ENCODE measurements around the gene NUP214. TPM values are rescaled to one million over a fixed set of nuclear protein-coding genes. Genes with fewer than 3 reads are reported as not detected.
"Not testable (repeated sequence)": the region's sequence is repeated elsewhere in the genome, so short reads cannot be mapped to it uniquely, and the experiment has no call there.

The NUP214 gene
- total RNA-seq, 3 donors from 2014 or later, result 56.1 to 57.9 (median 56.5) TPM

GRCh38 chr9:131204285-131204684 is 78.9 kb downstream of the NUP214 start:
- DNase-seq (no peak), ATAC-seq (no peak)
- Histone ChIP-seq H3K4me3 (no peak overlapping the region), H3K36me3 (ENCODE audit: low read depth) (peaks cover 2% of the 10 kb centered on the region), H3K4me1 (ENCODE audit: low read depth) (no peaks in the 10 kb centered on the region), H3K9me3 (no peaks in the 10 kb centered on the region)
- no peak for TF ChIP-seq CTCF (IDR thresholded peaks at IDR 0.05)
- intact Hi-C loops (cut with DNase I, micrococcal nuclease), result no loop called here

GRCh38 chr9:131206495-131206894 is 81.1 kb downstream of the NUP214 start:
- Histone ChIP-seq H3K9me3 (peaks cover 7% of the 10 kb centered on the region), H3K36me3 (ENCODE audit: low read depth) (no peaks in the 10 kb centered on the region), H3K4me3 (no peak overlapping the region), H3K4me1 (ENCODE audit: low read depth) (no peaks in the 10 kb centered on the region)
- DNase-seq, result no peak
- no peak for TF ChIP-seq CTCF (IDR thresholded peaks at IDR 0.05)
- no peak for ATAC-seq
- intact Hi-C loops (cut with DNase I, micrococcal nuclease), result no loop called here

GRCh38 chr9:131211920-131212319 is 86.5 kb downstream of the NUP214 start:
- ATAC-seq; H3K4me3 ChIP-seq; H3K36me3 ChIP-seq (ENCODE audit: low read depth); intact Hi-C loops (cut with DNase I, micrococcal nuclease); DNase-seq; H3K4me1 ChIP-seq (ENCODE audit: low read depth): not testable (repeated sequence)
- H3K9me3 ChIP-seq, result peaks cover 17% of the 10 kb centered on the region

- TF ChIP-seq CTCF (IDR thresholded peaks at IDR 0.05), result no peak
- peaks cover 17% of the 10 kb centered on the region for H3K9me3 ChIP-seq
- intact Hi-C loops (cut with DNase I, micrococcal nuclease), result no loop called here
- H3K4me3 ChIP-seq, result no peak overlapping the region
- H3K4me1 ChIP-seq (ENCODE audit: low read depth), result no peaks in the 10 kb centered on the region
- no peak for ATAC-seq
- no peak for DNase-seq
- H3K36me3 ChIP-seq (ENCODE audit: low read depth), result no peaks in the 10 kb centered on the region
Observed at GRCh38 chr9:131214286-131214856, 89.0 kb downstream of the NUP214 start.

- no peak for TF ChIP-seq CTCF (IDR thresholded peaks at IDR 0.05)
- DNase-seq, result no peak
- Histone ChIP-seq H3K9me3 (peaks cover 17% of the 10 kb centered on the region), H3K4me1 (ENCODE audit: low read depth) (no peaks in the 10 kb centered on the region), H3K36me3 (ENCODE audit: low read depth) (no peaks in the 10 kb centered on the region), H3K4me3 (no peak overlapping the region)
- intact Hi-C loops (cut with DNase I, micrococcal nuclease), result no loop called here
- no peak for ATAC-seq
Observed at GRCh38 chr9:131214876-131215275, 89.5 kb downstream of the NUP214 start.

- no peak for DNase-seq
- TF ChIP-seq CTCF (IDR thresholded peaks at IDR 0.05), result no peak
- H3K9me3 ChIP-seq, result peaks cover 7% of the 10 kb centered on the region
- H3K36me3 ChIP-seq (ENCODE audit: low read depth), result no peaks in the 10 kb centered on the region
- H3K4me1 ChIP-seq (ENCODE audit: low read depth), result no peaks in the 10 kb centered on the region
- intact Hi-C loops (cut with DNase I, micrococcal nuclease), result no loop called here
- H3K4me3 ChIP-seq, result no peak overlapping the region
- ATAC-seq, result no peak
Observed at GRCh38 chr9:131216806-131217205, 91.4 kb downstream of the NUP214 start.
